T-helper 1 cell treated with Interleukin-12 subunit alpha and Interleukin-12 subunit beta and Interleukin-4 antibody, amounts not matched to agents 30 ng/mL and 1 ng/mL, for 36 hours (primary cell): Measurements from ENCODE around the gene FANCD2. TPM values are rescaled to one million over a fixed set of nuclear protein-coding genes. Genes with fewer than 3 reads are reported as not detected.
"Not testable (repeated sequence)": the region's sequence is repeated elsewhere in the genome, so short reads cannot be mapped to it uniquely, and the experiment has no call there.

Experiments
- intact Hi-C: fragments of 100-400 bp; cut with micrococcal nuclease; formaldehyde crosslinking; loops from one replicate; pipeline ENCODE4 v1.15.1; 2024
- total RNA-seq: library from RNA; stranded (reverse); gene quantifications from 2 replicates; pipeline ENCODE4 v1.2.3, GENCODE V29; 2022

FANCD2 gene
- total RNA-seq, 1 donor from 2014 or later, result 40.7 TPM

GRCh38 chr3:10011631-10012030 is 14.6 kb upstream of the FANCD2 start:
- intact Hi-C loops, result loop anchor here (1.0 to 5.0 kb wide), 8 partner anchors 15 to 259 kb away; partner anchors contain the start of genes BRK1, CRELD1, FANCD2 and JAGN1

DNA sequence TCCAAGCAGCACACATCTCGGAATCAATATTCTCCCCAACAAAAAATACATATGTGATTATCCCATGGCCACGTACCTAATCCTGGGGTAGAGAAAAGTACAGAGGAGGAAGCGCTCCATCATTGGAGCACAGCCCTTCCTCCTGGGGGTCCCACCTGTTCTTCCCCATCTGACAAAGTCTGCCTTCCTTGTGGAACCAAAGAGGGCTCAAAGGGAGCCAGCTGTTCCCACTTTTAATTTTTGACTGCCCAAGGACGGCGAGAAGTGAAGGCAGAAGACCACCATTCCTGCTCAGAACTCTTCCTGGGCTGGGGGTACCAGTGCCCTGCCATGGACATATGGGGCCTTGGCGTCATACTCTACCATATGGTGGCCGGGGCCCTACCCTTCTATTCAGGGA is 14.1 kb upstream of the FANCD2 start:
- intact Hi-C loops, result loop anchor here (5.0 kb wide), 1 partner anchor 260 kb away; no protein-coding TSS in a partner anchor

DNA sequence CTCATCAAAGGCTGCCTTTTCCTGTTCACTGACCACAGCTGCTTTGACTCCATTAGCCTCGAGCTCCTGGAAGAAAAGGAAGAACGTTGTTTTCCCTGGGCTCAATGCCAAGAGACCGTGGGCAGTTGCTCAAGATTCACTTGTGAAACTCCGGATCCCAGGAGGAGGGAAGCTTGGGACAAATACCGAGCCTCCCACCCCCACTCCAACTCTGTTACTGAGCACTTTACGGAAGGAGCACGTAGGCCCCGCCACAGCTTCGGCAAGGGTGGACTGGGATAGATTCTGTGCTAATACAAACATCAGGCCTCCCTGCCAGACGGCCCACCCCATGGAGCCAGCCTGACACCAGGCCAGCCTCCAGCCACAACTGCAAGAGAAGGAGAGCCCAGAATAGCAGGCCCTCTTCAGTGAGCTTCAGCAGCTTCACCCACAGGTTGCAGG is 10.8 kb upstream of the FANCD2 start:
- intact Hi-C loops, result no loop called here

DNA sequence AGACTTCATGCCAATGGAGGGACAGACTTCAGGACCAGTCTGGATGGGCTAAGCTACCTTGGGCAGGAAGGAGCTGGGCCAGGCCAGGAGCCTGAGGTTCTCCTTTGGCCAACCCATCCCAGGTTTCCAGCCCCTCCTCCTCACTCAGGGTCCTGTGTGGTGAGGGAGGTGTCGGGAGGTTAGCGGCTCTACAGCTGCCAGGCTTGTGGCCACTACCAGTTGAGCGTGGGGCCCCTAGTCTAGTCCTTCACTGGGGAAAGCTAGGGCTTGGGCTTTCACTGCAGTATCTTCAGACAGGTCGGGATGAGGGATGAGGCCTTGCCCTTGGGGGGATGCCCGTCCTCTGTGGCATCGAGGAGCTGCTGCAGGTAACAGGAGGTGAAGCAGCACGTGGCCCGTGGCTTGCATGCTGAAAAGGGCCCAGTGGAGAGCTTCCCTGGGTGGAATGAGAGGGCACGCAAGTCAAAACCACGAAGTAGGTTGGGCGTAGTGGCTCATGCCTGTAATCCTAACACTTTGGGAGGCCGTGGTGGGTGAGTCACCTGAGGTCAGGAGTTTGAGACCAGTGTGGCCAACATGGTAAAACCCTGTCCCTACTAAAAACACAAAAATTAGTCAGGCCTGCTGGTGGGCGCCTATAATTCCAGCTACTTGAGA is 8.5 kb upstream of the FANCD2 start:
- intact Hi-C loops, result no loop called here

GRCh38 chr3:10018806-10019205 is 7.4 kb upstream of the FANCD2 start:
- intact Hi-C loops, result not testable (repeated sequence)

DNA sequence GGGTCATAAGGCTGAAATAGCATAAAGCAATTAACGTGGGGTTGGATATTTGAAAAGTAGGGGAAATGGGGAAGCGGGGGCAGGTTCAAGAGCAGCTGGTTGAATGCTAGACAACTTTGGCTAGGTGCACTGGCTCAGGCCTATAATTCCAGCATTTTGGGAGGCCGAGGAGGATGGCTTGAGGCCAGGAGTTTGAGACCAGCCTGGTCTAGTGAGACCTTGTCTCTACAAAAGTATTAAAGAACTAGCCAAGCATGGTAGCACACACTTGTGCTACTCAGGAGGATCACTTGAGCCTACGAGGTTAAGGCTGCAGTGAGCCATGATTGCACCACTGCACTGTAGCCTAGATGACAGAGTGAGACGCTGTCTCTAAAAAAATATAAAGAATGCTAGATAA is 6.9 kb upstream of the FANCD2 start:
- intact Hi-C loops, result no loop called here

- intact Hi-C loops, result no loop called here
Measured at GRCh38 chr3:10021856-10022775, 4.1 kb upstream of the FANCD2 start.

GRCh38 chr3:10023587-10024310 is 2.5 kb upstream of the FANCD2 start:
- intact Hi-C loops, result no loop called here

DNA sequence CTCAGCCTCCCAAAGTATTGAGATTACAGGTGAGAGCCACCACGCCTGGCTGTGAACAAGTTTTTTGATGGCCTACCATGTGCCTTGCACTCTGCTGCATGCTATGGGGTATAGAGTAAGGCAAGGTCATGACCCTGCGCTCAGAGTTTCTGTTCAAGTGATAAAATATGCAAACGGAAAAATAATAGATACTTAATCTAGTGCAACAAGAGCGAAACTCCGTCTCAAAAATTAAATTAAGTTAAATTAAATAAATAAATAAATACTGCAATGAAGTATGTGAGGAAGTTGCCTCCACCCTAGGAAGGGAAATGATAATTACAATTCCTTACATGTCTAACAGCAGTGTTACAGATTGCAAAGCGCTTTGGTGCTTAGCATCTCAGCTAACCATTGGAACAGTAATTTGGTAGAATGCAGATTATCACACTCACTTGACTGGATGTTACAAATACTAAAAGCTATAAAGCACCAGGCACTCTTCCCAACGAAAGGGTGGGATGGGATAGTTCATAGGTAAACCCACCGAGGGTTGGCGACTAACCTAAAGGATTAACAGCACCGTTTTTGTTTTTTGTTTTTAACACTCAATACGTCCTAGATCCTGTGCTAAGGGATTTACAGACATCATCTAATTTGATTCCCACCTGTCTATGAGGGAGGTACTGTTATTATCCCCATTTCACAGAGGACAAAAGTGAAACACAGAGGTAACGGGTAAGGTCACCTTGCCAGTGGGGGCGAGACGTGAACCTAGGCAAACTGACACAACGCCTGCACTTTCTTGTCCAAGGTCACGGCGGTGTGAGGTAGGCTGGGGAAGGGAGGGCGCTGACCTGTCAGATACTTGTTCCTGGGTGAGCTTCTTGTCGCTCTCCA is 793 bp upstream of the FANCD2 start:
- intact Hi-C loops, result loop anchor here (1.0 to 2.0 kb wide), 17 partner anchors 14 to 1062 kb away; partner anchors contain the start of genes BRK1, BRPF1, CRELD1 and JAGN1

- intact Hi-C loops, result no loop called here
Measured at GRCh38 chr3:10041034-10041433, 14.8 kb downstream of the FANCD2 start.

GRCh38 chr3:10047876-10048275 is 21.6 kb downstream of the FANCD2 start:
- intact Hi-C loops, result loop anchor here (1.0 kb wide), 1 partner anchor 55 kb away; no protein-coding TSS in a partner anchor

GRCh38 chr3:10053054-10053453 is 26.8 kb downstream of the FANCD2 start:
- intact Hi-C loops, result not testable (repeated sequence)

DNA sequence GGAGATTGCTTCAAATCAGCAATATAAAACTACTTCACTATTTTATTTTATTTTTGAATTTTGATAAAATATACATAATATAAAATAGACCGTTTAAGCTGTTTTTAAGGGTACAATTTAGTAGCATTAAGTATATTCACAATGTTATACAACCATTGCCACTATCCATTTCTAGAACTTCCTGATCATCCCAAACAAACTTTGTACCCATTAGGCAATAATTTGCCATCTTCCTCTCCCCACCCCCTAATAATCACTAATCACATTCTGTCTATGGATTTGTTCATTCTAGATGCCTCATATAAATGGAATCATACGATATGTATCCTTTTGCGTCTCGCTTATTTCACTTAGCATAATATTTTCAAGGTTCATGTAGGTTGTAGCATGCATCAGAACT is 28.9 kb downstream of the FANCD2 start:
- intact Hi-C loops, result no loop called here

GRCh38 chr3:10070077-10070476 is 43.8 kb downstream of the FANCD2 start:
- intact Hi-C loops, result not testable (repeated sequence)

DNA sequence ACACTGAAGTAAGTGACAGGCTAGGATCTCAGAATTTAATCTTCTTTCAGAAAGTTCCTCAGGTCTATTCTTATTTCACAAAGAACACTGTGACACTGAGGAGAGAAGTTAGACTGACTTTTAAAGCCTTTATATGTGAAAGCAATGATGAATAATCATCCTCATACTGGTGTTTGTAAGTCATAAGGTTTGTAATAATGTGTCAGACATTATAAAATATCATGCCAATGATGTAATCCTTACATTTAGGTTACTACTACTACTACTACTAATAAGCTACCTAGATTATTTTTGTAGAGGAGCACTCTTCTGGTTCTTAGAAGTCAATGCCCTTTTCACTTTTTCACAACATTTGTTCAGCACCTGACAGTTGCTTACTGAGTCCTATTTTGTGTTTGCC is 48.4 kb downstream of the FANCD2 start:
- intact Hi-C loops, result no loop called here

GRCh38 chr3:10081871-10082270 is 55.6 kb downstream of the FANCD2 start:
- intact Hi-C loops, result no loop called here

DNA sequence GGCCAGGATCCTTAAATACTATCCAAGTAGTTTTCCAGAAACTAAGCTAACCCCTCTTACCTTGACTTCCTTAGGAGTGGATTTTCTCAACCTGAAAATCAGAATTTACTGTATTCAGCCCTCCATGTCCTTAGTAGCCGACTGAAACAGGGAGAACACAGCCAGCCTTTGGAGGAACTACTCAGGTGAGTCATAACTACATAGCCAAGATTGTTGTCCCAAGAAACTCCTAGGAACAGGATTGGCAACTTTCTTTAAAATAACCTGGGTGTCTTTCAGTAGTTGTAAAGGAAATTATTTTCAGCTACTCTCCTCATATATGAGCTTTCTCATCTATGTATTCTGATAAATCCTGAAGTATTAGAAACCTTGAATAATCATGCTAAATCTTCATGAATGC is 59.5 kb downstream of the FANCD2 start:
- intact Hi-C loops, result no loop called here

GRCh38 chr3:10088256-10088655 is 62.0 kb downstream of the FANCD2 start:
- intact Hi-C loops, result no loop called here

- intact Hi-C loops, result no loop called here
Measured at GRCh38 chr3:10090179-10090578, 63.9 kb downstream of the FANCD2 start.

DNA sequence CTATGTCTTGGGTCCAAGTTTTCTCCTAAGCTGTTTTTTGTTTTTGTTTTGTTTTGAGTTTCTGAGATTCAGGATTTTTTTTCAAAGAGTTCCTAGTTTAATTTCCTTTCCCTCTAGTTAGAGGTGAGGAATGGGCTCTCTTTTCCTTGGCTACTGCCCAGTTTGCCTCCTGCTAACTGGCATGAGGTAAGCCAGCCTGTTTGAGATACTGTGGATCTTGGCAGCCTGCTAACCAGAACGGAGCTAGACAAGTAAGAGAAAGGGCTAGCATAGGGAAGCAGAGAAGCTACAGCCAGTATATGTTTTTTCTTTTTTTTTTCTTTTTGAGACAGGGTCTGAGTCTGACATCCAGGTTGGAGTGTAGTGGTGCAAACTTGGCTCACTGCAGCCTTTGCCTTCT is 64.5 kb downstream of the FANCD2 start:
- intact Hi-C loops, result not testable (repeated sequence)

DNA sequence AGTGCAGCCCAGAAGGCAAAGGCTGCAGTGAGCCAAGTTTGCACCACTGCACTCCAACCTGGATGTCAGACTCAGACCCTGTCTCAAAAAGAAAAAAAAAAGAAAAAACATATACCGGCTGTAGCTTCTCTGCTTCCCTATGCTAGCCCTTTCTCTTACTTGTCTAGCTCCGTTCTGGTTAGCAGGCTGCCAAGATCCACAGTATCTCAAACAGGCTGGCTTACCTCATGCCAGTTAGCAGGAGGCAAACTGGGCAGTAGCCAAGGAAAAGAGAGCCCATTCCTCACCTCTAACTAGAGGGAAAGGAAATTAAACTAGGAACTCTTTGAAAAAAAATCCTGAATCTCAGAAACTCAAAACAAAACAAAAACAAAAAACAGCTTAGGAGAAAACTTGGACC is 65.2 kb downstream of the FANCD2 start:
- intact Hi-C loops, result not testable (repeated sequence)
